PC-9 (cell line): ENCODE results near the gene DCLK2. TPM values are rescaled to one million over a fixed set of nuclear protein-coding genes. Genes with fewer than 3 reads are reported as not detected.
A peak's percentile ranks its signal among the peaks of the same experiment; 100 is the strongest.

Experiments
- BruUV-seq: library from RNA; stranded (reverse); fragments of 400-500 nt; replicated peaks from 2 replicates; lab custom pipeline; 2021; lab: Mats Ljungman, UMichigan
- CTCF ChIA-PET: fragments of 300-600 bp; sonication (Branson Sonifier 250); formaldehyde crosslinking; loops from one replicate; lab custom pipeline; 2022; ENCODE audit warnings: antibody characterized with exemption; lab: Charles Lee
- POLR2A ChIA-PET: fragments of 300-600 bp; sonication (Branson Sonifier 250); formaldehyde crosslinking; loops from one replicate; lab custom pipeline; 2022; ENCODE audit warnings: antibody characterized with exemption; ENCODE audit not compliant: unreplicated experiment; lab: Charles Lee
- DNase-seq, 2 experiments: peaks; one replicate each; pipeline versions ENCODE4 v3.0.0 to v3.0.0-alpha.2; 2015 to 2022; ENCODE audit warnings: mixed read lengths in 1 of 2
- H2AFZ ChIP-seq: fragments of 200-600 bp; sonication (generic); 2 replicates; pipeline ENCODE4 v1.8.1; 2017; ENCODE audit warnings: antibody characterized with exemption
- H3F3A ChIP-seq: fragments of 200-600 bp; sonication (generic); 2 replicates; pipeline ENCODE4 v1.8.1; 2017; ENCODE audit warnings: antibody characterized with exemption, mild to moderate bottlenecking, low read depth; ENCODE audit not compliant: insufficient read depth
- H3K27ac ChIP-seq: fragments of 200-600 bp; sonication (generic); 2 replicates; pipeline ENCODE4 v1.6.1; 2016; ENCODE audit warnings: mixed run types
- H3K27me3 ChIP-seq: fragments of 200-600 bp; sonication (generic); 2 replicates; pipeline ENCODE4 v1.6.1; 2016; ENCODE audit warnings: low read depth, mixed run types; ENCODE audit not compliant: insufficient read depth
- H3K36me3 ChIP-seq: fragments of 200-600 bp; sonication (generic); 2 replicates; pipeline ENCODE4 v1.6.1; 2016; ENCODE audit warnings: low read depth, mixed run types
- H3K4me1 ChIP-seq: fragments of 200-600 bp; sonication (generic); replicated peaks from 2 replicates; pipeline ENCODE4 v1.6.1; 2016; ENCODE audit warnings: mixed run types; ENCODE audit not compliant: insufficient read depth
- H3K4me2 ChIP-seq: fragments of 200-600 bp; sonication (generic); 2 replicates; pipeline ENCODE4 v1.6.1; 2017; ENCODE audit warnings: mixed run types
- H3K4me3 ChIP-seq: fragments of 200-600 bp; sonication (generic); 2 replicates; pipeline ENCODE4 v1.6.1; 2016; ENCODE audit warnings: mixed run types
- H3K79me2 ChIP-seq: fragments of 200-600 bp; sonication (generic); 2 replicates; pipeline ENCODE4 v1.6.1; 2017; ENCODE audit warnings: low read depth, mixed run types
- H3K9me2 ChIP-seq: fragments of 200-600 bp; sonication (generic); 2 replicates; pipeline ENCODE4 v1.8.1; 2017; ENCODE audit warnings: mild to moderate bottlenecking; ENCODE audit not compliant: insufficient read depth
- H3K9me3 ChIP-seq: fragments of 200-600 bp; sonication (generic); 2 replicates; pipeline ENCODE4 v1.8.1; 2016; ENCODE audit warnings: low read depth; ENCODE audit not compliant: insufficient read depth
- H4K20me1 ChIP-seq: fragments of 200-600 bp; sonication (generic); 2 replicates; pipeline ENCODE4 v1.8.1; 2017; ENCODE audit not compliant: insufficient read depth
- CTCF ChIP-seq: fragments of 200-600 bp; sonication (generic); conservative IDR thresholded peaks from 2 replicates; pipeline ENCODE4 v1.6.1; 2017; ENCODE audit warnings: mixed run types, antibody characterized with exemption, mild to moderate bottlenecking, moderate library complexity
- EZH2 ChIP-seq: fragments of 200-600 bp; sonication (generic); IDR thresholded peaks from 2 replicates; pipeline ENCODE4 v1.8.0; 2017; ENCODE audit warnings: antibody characterized with exemption, low read depth
- intact Hi-C: fragments of 100-400 bp; cut with micrococcal nuclease; formaldehyde crosslinking; loops from one replicate; pipeline ENCODE4 v1.10.0; 2022; ENCODE audit not compliant: unreplicated experiment
- total RNA-seq: library from RNA; stranded (reverse); gene quantifications from 2 replicates; pipeline ENCODE4 v1.2.3, GENCODE V29; 2021

DCLK2 gene
- total RNA-seq, 1 experiment from 2014 or later: 0.41 TPM

DNA sequence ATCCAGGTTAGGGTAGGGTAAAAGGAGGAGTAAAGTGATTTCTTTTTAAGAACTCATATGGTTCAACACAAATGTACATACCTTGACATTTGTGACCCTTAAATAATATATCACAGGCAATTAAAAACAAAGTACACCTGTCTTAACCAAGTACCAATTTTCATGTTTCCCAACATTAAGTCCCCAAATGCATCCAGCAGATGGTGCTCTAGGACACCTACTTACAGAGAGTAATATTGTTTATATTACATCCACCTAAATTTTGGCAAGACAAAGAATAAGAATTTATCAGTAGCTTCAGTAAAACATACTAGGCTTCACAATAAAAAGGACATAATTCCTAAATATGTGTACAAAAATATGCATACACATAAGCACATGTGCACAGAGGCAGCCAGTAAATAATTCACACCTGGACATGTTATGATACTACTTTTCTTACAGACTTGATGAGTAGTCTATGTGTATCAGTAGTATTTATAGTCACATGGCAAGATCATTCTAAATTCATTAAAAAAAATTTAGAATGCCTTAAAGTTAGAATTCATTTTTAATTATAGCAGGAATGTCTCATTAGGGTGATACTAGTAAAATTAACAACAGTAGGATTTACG, 219.7 kb downstream of the DCLK2 start:
- no peaks in the 10 kb centered on the region for H3K4me1 ChIP-seq
- H4K20me1 ChIP-seq: no peaks in the 10 kb centered on the region
- no peaks in the 10 kb centered on the region for H3K9me3 ChIP-seq
- H2AFZ ChIP-seq: no peak overlapping the region
- ChIA-PET CTCF (interaction anchor here (0.6 to 1.7 kb wide), 3 partner anchors 569 to 791 kb away, joined by 4 to 10 read pairs (median 5); no protein-coding TSS in a partner anchor), POLR2A (no interaction called here)
- H3K4me3 ChIP-seq: no peak overlapping the region
- no peaks in the 10 kb centered on the region for H3K9me2 ChIP-seq
- no peak overlapping the region for H3K27ac ChIP-seq
- H3K27me3 ChIP-seq: no peaks in the 10 kb centered on the region
- H3K79me2 ChIP-seq: no peaks in the 10 kb centered on the region
- H3F3A ChIP-seq: no peaks in the 10 kb centered on the region
- no peaks in the 10 kb centered on the region for H3K36me3 ChIP-seq
- intact Hi-C loops: loop anchor here (1.0 to 5.0 kb wide), 3 partner anchors 294 to 569 kb away; no protein-coding TSS in a partner anchor
- TF ChIP-seq CTCF (peak; percentile 66), EZH2 (no peak)
- no TSS peak for BruUV-seq
- H3K4me2 ChIP-seq: no peak overlapping the region
- peak in 1 of 2 experiments; percentile 20 for DNase-seq

DNA sequence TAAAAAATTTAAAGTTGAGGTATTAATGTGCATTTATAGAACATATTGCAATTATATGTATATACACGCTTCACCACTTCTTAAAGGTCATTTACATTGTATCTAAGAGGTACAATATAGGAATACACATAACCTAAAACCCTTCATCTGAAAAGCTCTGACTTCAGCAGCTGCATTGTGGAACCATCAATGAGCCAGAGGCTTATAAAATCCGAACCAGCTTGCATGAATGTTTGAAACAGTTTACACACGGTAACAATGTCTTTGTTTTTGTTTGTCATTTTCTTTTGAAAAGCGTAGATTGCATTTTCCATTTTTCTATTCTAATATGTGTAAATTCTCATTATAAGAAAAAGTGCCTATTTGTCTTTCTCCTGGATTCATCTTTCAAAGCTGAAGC, 221.6 kb downstream of the DCLK2 start:
- no peaks in the 10 kb centered on the region for H3K4me1 ChIP-seq
- no peak overlapping the region for H3K27ac ChIP-seq
- no peak overlapping the region for H3K4me3 ChIP-seq
- TF ChIP-seq EZH2 (no peak), CTCF (no peak)
- no peaks in the 10 kb centered on the region for H3K27me3 ChIP-seq
- no TSS peak for BruUV-seq
- ChIA-PET POLR2A (no interaction called here), CTCF (no interaction called here)
- H3K9me3 ChIP-seq: no peaks in the 10 kb centered on the region
- intact Hi-C loops: loop anchor here (2.0 to 5.0 kb wide), 2 partner anchors 292 to 559 kb away; no protein-coding TSS in a partner anchor
- H3K79me2 ChIP-seq: no peaks in the 10 kb centered on the region
- no peak for DNase-seq
- no peaks in the 10 kb centered on the region for H3K9me2 ChIP-seq
- no peaks in the 10 kb centered on the region for H4K20me1 ChIP-seq
- no peaks in the 10 kb centered on the region for H3F3A ChIP-seq
- no peak overlapping the region for H2AFZ ChIP-seq
- H3K4me2 ChIP-seq: no peak overlapping the region
- no peaks in the 10 kb centered on the region for H3K36me3 ChIP-seq

GRCh38 chr4:150302553-150302952, 224.3 kb downstream of the DCLK2 start:
- intact Hi-C loops: no loop called here
- peak; percentile 27 to 59 for DNase-seq
- POLR2A ChIA-PET: no interaction called here

More at GRCh38 chr4:150302553-150302952, 224.3 kb downstream of the DCLK2 start:
- CTCF ChIA-PET: no interaction called here
- Histone ChIP-seq H3K27ac (no peak overlapping the region), H3K36me3 (no peaks in the 10 kb centered on the region), H2AFZ (no peak overlapping the region), H3K9me3 (no peaks in the 10 kb centered on the region), H3K4me2 (no peak overlapping the region), H3F3A (no peaks in the 10 kb centered on the region), H3K79me2 (no peaks in the 10 kb centered on the region), H3K9me2 (no peaks in the 10 kb centered on the region), H4K20me1 (no peaks in the 10 kb centered on the region), H3K4me3 (no peak overlapping the region), H3K27me3 (no peaks in the 10 kb centered on the region), H3K4me1 (no peaks in the 10 kb centered on the region)
- TF ChIP-seq EZH2 (no peak), CTCF (no peak)
- BruUV-seq: no TSS peak
